Adrenal gland (tissue), 5 donors: ENCODE data around the gene TICAM2.

Experiments
- POLR2A ChIP-seq, 2 donors: fragments of 450-650 bp; IDR thresholded peaks; one replicate each; pipeline ENCODE4 v1.6.1; 2017; ENCODE audit warnings: antibody characterized with exemption in 2 of 2, mild to moderate bottlenecking in 2 of 2, moderate library complexity in 1 of 2
- TF ChIP-seq, protein P1 (sequence below), 6 experiments: fragments of 450-650 bp in 4 of 6; fragments of 200-600 bp in 2 of 6; sonication (generic) in 1 of 6; IDR thresholded peaks; 1 replicate in 5 of 6; 2 replicates in 1 of 6; pipeline versions ENCODE4 v1.5.1 to v1.8.0; 2016 to 2021; ENCODE audit warnings: antibody characterized with exemption in 6 of 6, mild to moderate bottlenecking in 2 of 6, moderate library complexity in 1 of 6
- donor health status: DM: no; HTN: no; CAD: no.

DNA sequence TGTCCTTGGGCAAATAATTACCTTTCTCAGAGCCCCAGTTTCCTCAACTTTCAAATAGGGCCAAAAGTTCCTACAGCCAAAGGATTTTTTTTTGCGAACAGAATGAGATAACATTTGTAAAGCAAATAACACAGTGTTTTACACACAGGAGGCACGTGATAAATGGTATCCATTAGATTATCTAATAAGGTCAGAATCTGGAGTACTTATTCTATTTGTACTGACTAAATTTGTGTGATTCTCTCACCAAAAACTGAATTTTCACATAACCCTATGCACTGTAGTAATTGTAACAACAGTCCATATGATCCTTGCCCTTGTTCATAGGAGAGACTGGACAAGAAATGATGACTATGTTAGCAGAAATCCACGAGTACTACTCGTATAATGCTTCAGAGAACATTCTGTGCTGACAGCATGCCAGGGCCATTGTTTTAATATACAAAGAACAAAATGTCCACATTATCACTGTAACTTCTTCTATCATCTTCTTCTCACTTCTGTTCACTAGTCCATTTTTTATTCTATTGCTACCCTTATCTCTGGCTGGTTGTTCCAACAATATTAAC, 43.8 kb downstream of the TICAM2 start:
- no peak for TF ChIP-seq POLR2A (IDR thresholded peaks at IDR 0.05)
- TF ChIP-seq, protein P1, sequence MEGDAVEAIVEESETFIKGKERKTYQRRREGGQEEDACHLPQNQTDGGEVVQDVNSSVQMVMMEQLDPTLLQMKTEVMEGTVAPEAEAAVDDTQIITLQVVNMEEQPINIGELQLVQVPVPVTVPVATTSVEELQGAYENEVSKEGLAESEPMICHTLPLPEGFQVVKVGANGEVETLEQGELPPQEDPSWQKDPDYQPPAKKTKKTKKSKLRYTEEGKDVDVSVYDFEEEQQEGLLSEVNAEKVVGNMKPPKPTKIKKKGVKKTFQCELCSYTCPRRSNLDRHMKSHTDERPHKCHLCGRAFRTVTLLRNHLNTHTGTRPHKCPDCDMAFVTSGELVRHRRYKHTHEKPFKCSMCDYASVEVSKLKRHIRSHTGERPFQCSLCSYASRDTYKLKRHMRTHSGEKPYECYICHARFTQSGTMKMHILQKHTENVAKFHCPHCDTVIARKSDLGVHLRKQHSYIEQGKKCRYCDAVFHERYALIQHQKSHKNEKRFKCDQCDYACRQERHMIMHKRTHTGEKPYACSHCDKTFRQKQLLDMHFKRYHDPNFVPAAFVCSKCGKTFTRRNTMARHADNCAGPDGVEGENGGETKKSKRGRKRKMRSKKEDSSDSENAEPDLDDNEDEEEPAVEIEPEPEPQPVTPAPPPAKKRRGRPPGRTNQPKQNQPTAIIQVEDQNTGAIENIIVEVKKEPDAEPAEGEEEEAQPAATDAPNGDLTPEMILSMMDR (IDR thresholded peaks at IDR 0.05) = no peak
